ENCODE measurements around the gene RHBDL1.

RHBDL1 gene

DNA sequence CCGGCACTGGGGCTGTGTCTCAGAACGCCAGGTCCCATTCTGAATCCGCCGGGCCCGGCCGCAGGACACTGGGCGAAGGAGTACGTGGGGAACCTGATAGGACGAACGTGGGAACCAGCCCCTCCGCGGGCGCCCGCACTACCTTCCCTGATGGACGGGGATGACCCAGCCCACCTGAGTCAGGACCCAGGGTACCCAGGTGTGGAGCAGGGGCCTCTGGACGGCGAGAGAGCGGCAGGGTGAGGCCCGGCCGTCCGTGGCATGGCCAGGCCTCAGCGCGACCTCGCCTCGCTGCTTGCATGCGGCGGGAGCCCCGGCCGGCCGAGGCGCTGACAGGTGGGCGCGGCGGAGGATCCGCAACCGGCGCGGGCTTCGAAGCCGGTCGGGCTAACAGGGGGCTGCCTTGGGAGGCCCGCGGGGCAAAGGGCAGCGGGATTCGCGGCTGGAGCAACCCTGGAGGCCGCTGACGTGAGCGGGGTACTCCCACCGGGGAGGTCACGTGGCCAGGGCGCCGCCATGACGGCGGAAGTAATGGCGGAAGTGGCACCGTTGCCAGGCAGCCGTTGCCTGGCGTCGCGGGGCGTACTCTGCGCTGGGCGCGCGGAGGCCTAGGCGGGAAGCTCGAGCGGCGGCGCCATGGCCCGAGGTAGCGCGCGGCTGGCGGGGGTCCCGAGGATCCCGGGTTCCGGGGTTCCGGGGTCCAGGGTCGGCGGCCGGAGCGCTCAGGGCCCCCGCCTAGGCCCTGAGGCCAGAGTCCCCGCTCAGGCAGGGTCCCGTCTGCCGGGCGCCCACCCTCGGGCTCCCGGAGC, 26.5 kb upstream of the RHBDL1 start, which contains the start of gene WDR90:
WDR90 (plus strand) TSS at position 585 of the 809 bp plus-strand sequence; CDS start at position 637, 52 bp downstream.
- peak; percentile 94 for DNase-seq (ENCODE audit: low read depth)
- H3K4me3 ChIP-seq (ENCODE audit: low read length) = peak within 1 kb of the TSS; percentile 76
- TF ChIP-seq, protein P1, sequence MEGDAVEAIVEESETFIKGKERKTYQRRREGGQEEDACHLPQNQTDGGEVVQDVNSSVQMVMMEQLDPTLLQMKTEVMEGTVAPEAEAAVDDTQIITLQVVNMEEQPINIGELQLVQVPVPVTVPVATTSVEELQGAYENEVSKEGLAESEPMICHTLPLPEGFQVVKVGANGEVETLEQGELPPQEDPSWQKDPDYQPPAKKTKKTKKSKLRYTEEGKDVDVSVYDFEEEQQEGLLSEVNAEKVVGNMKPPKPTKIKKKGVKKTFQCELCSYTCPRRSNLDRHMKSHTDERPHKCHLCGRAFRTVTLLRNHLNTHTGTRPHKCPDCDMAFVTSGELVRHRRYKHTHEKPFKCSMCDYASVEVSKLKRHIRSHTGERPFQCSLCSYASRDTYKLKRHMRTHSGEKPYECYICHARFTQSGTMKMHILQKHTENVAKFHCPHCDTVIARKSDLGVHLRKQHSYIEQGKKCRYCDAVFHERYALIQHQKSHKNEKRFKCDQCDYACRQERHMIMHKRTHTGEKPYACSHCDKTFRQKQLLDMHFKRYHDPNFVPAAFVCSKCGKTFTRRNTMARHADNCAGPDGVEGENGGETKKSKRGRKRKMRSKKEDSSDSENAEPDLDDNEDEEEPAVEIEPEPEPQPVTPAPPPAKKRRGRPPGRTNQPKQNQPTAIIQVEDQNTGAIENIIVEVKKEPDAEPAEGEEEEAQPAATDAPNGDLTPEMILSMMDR (IDR thresholded peaks at IDR 0.05; ENCODE audit: insufficient read depth, low read depth, low read length, missing control alignments) = no peak

GRCh38 chr16:649631-650030, 25.8 kb upstream of the RHBDL1 start:
- TF ChIP-seq, protein P1 (IDR thresholded peaks at IDR 0.05; ENCODE audit: insufficient read depth, low read depth, low read length, missing control alignments) = no peak
- no peak for DNase-seq (ENCODE audit: low read depth)
- peak overlapping the region; percentile 76 for H3K4me3 ChIP-seq (ENCODE audit: low read length)

GRCh38 chr16:651844-652243, 23.6 kb upstream of the RHBDL1 start:
- TF ChIP-seq, protein P1 (IDR thresholded peaks at IDR 0.05; ENCODE audit: insufficient read depth, low read depth, low read length, missing control alignments) = no peak

GRCh38 chr16:652454-653305, 22.8 kb upstream of the RHBDL1 start:
- TF ChIP-seq, protein P1 (IDR thresholded peaks at IDR 0.05; ENCODE audit: insufficient read depth, low read depth, low read length, missing control alignments) = no peak
- H3K4me3 ChIP-seq (ENCODE audit: low read length) = no peak overlapping the region
- DNase-seq (ENCODE audit: low read depth) = no peak

More at GRCh38 chr16:651844-652243, 23.6 kb upstream of the RHBDL1 start:
- DNase-seq (ENCODE audit: low read depth) = no peak
- H3K4me3 ChIP-seq (ENCODE audit: low read length) = no peak overlapping the region

- H3K4me3 ChIP-seq (ENCODE audit: low read length) = no peak overlapping the region
- no peak for DNase-seq (ENCODE audit: low read depth)
- TF ChIP-seq, protein P1 (IDR thresholded peaks at IDR 0.05; ENCODE audit: insufficient read depth, low read depth, low read length, missing control alignments) = no peak
Measured at GRCh38 chr16:654034-654433, 21.4 kb upstream of the RHBDL1 start.

GRCh38 chr16:657487-657886, 18.0 kb upstream of the RHBDL1 start:
- TF ChIP-seq, protein P1 (IDR thresholded peaks at IDR 0.05; ENCODE audit: insufficient read depth, low read depth, low read length, missing control alignments) = no peak
- no peak overlapping the region for H3K4me3 ChIP-seq (ENCODE audit: low read length)

More at GRCh38 chr16:657487-657886, 18.0 kb upstream of the RHBDL1 start:
- no peak for DNase-seq (ENCODE audit: low read depth)

Data from epithelial cell of esophagus (primary cell).